HG02763 (cell line): ENCODE results near the gene IFRD1.
"Not testable (repeated sequence)": the region's sequence is repeated elsewhere in the genome, so short reads cannot be mapped to it uniquely, and the experiment has no call there.

Source experiments
- ATAC-seq: cut with Tn5 transposase; IDR thresholded peaks from one replicate; pipeline ENCODE4 v1.9.1; 2021; ENCODE audit warnings: mild to moderate bottlenecking, moderate library complexity; ENCODE audit not compliant: unreplicated experiment

IFRD1 gene

DNA sequence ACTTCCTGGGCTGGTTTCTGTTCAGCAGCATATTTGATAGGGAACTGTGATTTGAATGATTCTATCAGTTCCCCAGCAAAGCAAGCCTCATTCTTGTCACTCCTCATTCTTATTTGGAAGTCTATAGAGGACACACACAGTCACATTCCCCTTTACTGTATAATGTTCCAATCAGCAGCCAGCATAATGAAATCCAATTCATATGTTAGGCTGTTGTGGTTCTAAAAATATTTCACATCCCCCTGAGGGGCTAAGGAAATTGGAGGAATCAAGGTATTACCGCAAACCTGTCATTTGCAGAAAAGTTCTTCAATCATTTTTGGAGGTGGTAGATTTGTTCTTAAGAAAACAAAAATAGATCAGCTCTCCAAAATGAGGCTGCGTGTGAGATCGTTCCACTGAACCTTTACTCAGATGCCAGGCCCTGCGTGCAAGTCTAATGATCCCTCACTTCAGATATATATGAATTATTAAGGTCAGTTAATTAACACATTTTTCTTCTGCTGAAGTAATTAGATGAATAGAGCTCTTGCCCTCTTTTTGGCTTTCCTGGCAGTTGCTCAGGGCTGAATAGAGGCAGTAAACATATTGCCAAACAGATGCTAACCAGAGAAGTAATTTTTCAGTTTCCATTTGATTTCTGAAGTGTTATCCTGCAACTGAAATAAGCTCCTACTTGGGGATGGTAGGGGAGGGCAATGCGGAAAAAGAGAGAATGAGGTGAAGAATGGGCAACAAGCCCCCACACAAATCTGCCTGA is 62.4 kb downstream of the IFRD1 start:
- no peak for ATAC-seq

DNA sequence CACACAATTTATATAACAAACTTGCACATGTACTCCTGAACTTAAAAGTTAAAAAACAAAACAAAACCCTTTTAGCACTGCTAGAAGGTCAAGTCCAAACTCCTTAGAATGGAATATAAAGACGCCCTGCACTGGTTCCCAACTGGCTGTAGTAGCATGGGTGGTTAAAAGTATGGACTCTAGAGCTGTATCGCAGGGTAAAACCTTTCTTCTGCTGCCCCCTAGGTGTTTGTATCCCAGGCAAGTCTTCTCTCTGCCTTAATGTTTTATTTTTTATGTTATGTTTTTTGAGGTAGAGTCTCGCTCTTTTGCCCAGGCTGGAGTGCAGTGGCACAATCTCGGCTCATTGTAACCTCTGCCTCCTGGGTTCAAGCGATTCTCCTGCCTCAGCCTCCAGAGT is 65.7 kb downstream of the IFRD1 start:
- no peak for ATAC-seq

DNA sequence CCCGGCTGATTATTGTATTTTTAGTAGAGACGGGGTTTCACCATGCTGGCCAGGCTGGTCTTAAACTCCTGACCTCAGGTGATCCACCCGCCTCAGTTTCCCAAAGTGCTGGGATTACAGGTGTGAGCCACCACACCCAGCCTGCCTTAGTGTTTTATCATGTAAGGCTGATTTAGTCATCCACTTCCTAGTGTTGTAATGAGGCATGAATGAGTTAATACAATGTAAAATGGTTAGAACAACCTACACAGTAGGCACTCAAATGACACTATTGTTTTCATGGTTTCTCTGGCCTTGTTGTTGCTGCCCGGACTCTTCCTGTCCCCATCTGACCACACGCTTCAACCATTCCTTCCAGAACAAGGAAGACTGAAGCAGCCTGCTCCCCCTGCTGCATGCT is 66.2 kb downstream of the IFRD1 start:
- not testable (repeated sequence) for ATAC-seq

DNA sequence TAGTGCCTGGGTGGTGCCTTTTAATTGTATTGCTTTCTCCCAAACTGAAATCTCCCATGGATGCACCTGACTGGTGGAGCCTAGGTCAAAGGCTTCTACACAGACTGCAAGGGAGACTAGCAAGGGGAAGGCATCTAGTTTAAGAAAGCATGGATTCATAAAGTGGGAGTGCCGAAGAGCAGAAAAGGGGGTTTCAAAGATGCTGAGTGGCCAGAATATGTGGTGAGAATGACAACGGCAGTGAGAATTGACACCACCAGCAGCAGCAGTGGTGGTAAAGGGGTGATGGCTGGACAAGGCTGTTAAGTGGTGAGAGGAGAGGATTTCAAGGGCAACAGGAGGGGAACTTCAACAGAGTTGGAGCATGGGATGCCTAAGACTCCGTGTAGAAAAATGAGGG is 67.2 kb downstream of the IFRD1 start:
- no peak for ATAC-seq

DNA sequence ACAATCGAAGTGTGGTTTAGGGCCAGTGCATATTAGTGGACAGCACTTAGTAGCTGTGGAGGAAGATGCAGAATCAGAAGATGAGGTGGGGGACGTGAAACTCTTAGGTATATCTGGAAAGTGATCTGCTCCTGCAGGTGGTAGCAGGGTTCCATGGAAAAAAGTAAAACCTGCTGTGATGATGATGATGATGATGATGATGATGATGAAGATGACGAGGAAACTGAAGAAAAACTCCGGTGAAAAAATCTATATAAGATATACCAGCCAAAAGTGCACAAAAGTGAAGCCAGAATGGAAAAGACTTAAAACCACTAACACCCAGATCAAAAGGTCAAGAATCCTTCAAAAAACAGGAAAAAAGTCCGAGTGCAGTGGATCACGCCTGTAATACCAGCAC is 70.5 kb downstream of the IFRD1 start:
- ATAC-seq: no peak

DNA sequence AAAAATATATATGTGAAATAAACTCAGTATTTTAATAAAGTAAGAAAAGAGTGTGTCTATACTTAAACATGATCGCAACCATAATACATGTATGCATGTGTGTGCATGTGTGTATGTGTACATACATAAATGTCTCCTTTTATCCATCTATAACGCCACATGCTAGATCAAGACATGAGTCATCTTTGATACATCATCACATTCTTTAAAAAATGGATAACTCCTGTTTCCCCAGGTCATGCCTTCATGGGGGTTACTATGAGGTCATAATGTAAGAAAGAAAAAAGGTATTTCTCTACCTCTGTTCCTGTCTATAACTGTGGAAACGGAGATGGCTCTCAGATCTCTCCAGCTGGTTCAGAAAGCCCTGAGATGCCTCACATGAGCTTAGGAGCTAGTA is 71.7 kb downstream of the IFRD1 start:
- ATAC-seq: no peak

DNA sequence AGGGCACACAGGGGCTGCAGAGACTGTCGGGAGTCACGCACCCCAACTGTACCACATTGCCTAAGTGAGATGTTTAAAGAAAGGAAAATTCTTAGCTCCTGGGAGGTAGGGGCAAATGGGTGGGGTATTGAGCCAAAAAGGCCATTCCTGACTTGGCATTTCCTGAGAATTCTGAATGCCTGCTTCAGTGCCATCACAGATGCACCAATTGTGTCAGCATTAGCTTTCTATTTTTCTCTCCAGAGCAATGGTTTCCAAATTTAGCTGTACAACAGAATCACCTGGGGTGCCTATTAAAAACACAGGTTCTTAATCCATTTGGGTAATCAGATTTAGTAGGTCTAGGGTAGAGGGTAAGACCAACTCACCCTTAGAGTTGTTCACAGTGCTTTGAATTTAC is 73.6 kb downstream of the IFRD1 start:
- no peak for ATAC-seq
